OCI-LY1 (cell line): ENCODE measurements around the gene HIRIP3.

Experiments used
- H2AFZ ChIP-seq: fragments of 200-600 bp; sonication (generic), shearing (Covaris generic); 2 replicates; pipeline ENCODE4 v1.6.0; 2014; ENCODE audit warnings: antibody characterized with exemption, mild to moderate bottlenecking, low read length
- H3F3A ChIP-seq: fragments of 200-600 bp; sonication (generic), shearing (Covaris generic); 2 replicates; pipeline ENCODE4 v1.6.0; 2014; ENCODE audit warnings: mild to moderate bottlenecking, antibody characterized with exemption, low read length, moderate library complexity; ENCODE audit not compliant: insufficient read depth
- H3K27ac ChIP-seq: fragments of 200-600 bp; sonication (generic); 2 replicates; pipeline ENCODE4 v1.5.1; 2014; ENCODE audit warnings: low read length, mixed run types, mild to moderate bottlenecking, low read depth; ENCODE audit not compliant: poor library complexity, severe bottlenecking
- H3K27me3 ChIP-seq: fragments of 200-600 bp; sonication (generic); 2 replicates; pipeline ENCODE4 v1.6.0; 2014; ENCODE audit warnings: antibody characterized with exemption, mild to moderate bottlenecking, low read length, moderate library complexity; ENCODE audit not compliant: insufficient read depth
- H3K36me3 ChIP-seq: fragments of 200-600 bp; sonication (generic); 2 replicates; pipeline ENCODE4 v1.6.1; 2014; ENCODE audit warnings: mild to moderate bottlenecking, antibody characterized with exemption, low read length, moderate library complexity, mixed read lengths; ENCODE audit not compliant: insufficient read depth
- H3K4me1 ChIP-seq: fragments of 200-600 bp; sonication (generic); 2 replicates; pipeline ENCODE4 v1.5.1; 2014; ENCODE audit warnings: mild to moderate bottlenecking, low read length, moderate library complexity; ENCODE audit not compliant: insufficient read depth, severe bottlenecking
- H3K4me2 ChIP-seq: fragments of 200-600 bp; sonication (generic), shearing (Covaris generic); 2 replicates; pipeline ENCODE4 v1.6.1; 2014; ENCODE audit warnings: low read length
- H3K4me3 ChIP-seq: fragments of 200-600 bp; sonication (generic); 2 replicates; pipeline ENCODE4 v1.5.1; 2014; ENCODE audit warnings: low read length, low read depth, mild to moderate bottlenecking, mixed read lengths; ENCODE audit not compliant: poor library complexity, severe bottlenecking
- H3K79me2 ChIP-seq: fragments of 200-600 bp; shearing (Covaris generic); 2 replicates; pipeline ENCODE4 v1.6.1; 2016; ENCODE audit warnings: mixed run types, low read length, mixed read lengths; ENCODE audit not compliant: insufficient read depth
- H3K9ac ChIP-seq: fragments of 200-600 bp; sonication (generic), shearing (Covaris generic); 2 replicates; pipeline ENCODE4 v1.6.1; 2014; ENCODE audit warnings: mild to moderate bottlenecking, low read length, mixed read lengths
- H3K9me2 ChIP-seq: fragments of 200-600 bp; sonication (generic), shearing (Covaris generic); 2 replicates; pipeline ENCODE4 v1.6.1; 2014; ENCODE audit warnings: low read depth, mild to moderate bottlenecking, low read length, mixed read lengths
- H3K9me3 ChIP-seq: fragments of 200-600 bp; shearing (Covaris generic); 2 replicates; pipeline ENCODE4 v1.6.1; 2014; ENCODE audit warnings: low read length, mixed read lengths
- H4K20me1 ChIP-seq: fragments of 200-600 bp; sonication (generic), shearing (Covaris generic); 2 replicates; pipeline ENCODE4 v1.6.0; 2016; ENCODE audit warnings: mild to moderate bottlenecking, low read length; ENCODE audit not compliant: insufficient read depth
- EZH2 ChIP-seq: fragments of 200-600 bp; sonication (generic), shearing (Covaris generic); IDR thresholded peaks from 2 replicates; pipeline ENCODE4 v1.8.0; 2017; ENCODE audit warnings: borderline replicate concordance, mixed run types, mild to moderate bottlenecking, antibody characterized with exemption, low read length, moderate library complexity, mixed read lengths
- TF ChIP-seq, protein P1 (sequence below): fragments of 200-600 bp; sonication (generic), shearing (Covaris generic); IDR thresholded peaks from 2 replicates; pipeline ENCODE4 v1.5.1; 2017; ENCODE audit warnings: mild to moderate bottlenecking, antibody characterized with exemption, low read length, moderate library complexity, mixed read lengths

Gene HIRIP3

DNA sequence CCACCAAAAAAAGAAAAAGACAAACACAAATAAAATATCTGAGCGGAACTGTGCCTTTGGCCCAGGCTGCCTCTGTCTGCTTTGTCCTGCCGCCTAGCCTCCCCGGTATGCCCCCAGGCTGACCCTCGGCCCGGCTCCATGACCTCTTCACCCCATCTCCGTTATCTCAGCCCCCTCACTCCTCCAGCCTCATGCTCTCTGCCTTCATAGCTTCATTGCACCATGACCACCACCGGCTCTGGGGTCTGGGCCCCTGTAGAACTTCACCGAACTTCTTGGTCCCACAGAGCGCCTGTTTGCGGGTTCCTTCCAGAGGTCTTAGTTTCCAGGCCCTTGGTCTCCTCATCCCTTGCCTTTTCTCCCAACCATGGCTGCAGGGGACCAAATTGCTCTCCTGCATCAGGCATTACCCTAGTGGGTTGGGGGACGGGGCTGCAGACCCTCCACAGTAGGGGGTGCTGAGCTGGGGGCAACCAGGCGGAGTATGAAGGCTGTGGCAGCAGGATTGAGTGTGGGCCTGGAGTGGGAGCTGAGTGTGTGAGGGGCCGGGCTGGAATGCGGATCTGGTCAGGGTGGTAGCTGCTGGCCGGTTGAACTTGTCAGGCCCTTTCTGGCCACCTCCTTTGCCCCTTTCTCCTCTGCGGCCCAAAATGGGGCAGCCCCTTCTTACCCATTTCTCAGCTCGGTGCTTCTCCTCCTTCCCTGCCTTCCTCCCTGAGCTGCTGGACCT lies 6.9 kb downstream of the HIRIP3 start:
- Histone ChIP-seq H3K27me3 (no peaks in the 10 kb centered on the region), H3K27ac (no peak overlapping the region), H2AFZ (no peak overlapping the region), H3K9ac (no peak overlapping the region), H3F3A (no peaks in the 10 kb centered on the region), H4K20me1 (no peaks in the 10 kb centered on the region), H3K79me2 (no peaks in the 10 kb centered on the region), H3K36me3 (peaks cover 93% of the 10 kb centered on the region), H3K4me1 (no peaks in the 10 kb centered on the region), H3K4me3 (no peak overlapping the region), H3K9me3 (no peaks in the 10 kb centered on the region), H3K9me2 (no peaks in the 10 kb centered on the region), H3K4me2 (no peak overlapping the region)
- TF ChIP-seq, protein P1, sequence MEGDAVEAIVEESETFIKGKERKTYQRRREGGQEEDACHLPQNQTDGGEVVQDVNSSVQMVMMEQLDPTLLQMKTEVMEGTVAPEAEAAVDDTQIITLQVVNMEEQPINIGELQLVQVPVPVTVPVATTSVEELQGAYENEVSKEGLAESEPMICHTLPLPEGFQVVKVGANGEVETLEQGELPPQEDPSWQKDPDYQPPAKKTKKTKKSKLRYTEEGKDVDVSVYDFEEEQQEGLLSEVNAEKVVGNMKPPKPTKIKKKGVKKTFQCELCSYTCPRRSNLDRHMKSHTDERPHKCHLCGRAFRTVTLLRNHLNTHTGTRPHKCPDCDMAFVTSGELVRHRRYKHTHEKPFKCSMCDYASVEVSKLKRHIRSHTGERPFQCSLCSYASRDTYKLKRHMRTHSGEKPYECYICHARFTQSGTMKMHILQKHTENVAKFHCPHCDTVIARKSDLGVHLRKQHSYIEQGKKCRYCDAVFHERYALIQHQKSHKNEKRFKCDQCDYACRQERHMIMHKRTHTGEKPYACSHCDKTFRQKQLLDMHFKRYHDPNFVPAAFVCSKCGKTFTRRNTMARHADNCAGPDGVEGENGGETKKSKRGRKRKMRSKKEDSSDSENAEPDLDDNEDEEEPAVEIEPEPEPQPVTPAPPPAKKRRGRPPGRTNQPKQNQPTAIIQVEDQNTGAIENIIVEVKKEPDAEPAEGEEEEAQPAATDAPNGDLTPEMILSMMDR: no peak
- no peak for TF ChIP-seq EZH2

DNA sequence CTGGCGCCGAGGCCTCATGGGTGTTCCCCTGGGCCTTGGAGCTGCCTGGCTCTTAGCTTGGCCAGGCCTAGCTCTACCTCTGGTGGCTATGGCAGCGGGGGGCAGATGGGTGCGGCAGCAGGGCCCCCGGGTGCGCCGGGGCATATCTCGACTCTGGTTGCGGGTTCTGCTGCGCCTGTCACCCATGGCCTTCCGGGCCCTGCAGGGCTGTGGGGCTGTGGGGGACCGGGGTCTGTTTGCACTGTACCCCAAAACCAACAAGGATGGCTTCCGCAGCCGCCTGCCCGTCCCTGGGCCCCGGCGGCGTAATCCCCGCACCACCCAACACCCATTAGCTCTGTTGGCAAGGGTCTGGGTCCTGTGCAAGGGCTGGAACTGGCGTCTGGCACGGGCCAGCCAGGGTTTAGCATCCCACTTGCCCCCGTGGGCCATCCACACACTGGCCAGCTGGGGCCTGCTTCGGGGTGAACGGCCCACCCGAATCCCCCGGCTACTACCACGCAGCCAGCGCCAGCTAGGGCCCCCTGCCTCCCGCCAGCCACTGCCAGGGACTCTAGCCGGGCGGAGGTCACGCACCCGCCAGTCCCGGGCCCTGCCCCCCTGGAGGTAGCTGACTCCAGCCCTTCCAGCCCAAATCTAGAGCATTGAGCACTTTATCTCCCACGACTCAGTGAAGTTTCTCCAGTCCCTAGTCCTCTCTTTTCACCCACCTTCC lies 7.9 kb downstream of the HIRIP3 start:
- Histone ChIP-seq H3K4me3 (no peak overlapping the region), H3K36me3 (peaks cover 94% of the 10 kb centered on the region), H3K4me1 (no peaks in the 10 kb centered on the region), H3K9me3 (no peaks in the 10 kb centered on the region), H3K9me2 (no peaks in the 10 kb centered on the region), H3K27ac (no peak overlapping the region), H3K79me2 (no peaks in the 10 kb centered on the region), H4K20me1 (no peaks in the 10 kb centered on the region), H3F3A (no peaks in the 10 kb centered on the region), H3K27me3 (no peaks in the 10 kb centered on the region), H3K4me2 (no peak overlapping the region), H2AFZ (no peak overlapping the region), H3K9ac (no peak overlapping the region)
- TF ChIP-seq, protein P1: no peak
- no peak for TF ChIP-seq EZH2

DNA sequence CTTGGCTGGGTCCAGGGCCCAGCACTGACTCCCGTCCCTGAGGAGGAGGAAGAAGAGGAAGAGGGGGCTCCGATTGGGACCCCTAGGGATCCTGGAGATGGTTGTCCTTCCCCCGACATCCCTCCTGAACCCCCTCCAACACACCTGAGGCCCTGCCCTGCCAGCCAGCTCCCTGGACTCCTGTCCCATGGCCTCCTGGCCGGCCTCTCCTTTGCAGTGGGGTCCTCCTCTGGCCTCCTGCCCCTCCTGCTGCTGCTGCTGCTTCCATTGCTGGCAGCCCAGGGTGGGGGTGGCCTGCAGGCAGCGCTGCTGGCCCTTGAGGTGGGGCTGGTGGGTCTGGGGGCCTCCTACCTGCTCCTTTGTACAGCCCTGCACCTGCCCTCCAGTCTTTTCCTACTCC lies 8.5 kb downstream of the HIRIP3 start:
- Histone ChIP-seq H2AFZ (no peak overlapping the region), H3K9ac (no peak overlapping the region), H3F3A (no peaks in the 10 kb centered on the region), H4K20me1 (no peaks in the 10 kb centered on the region), H3K27ac (no peak overlapping the region), H3K79me2 (no peaks in the 10 kb centered on the region), H3K4me3 (no peak overlapping the region), H3K9me2 (no peaks in the 10 kb centered on the region), H3K4me2 (no peak overlapping the region), H3K9me3 (no peaks in the 10 kb centered on the region), H3K27me3 (no peaks in the 10 kb centered on the region), H3K4me1 (no peaks in the 10 kb centered on the region), H3K36me3 (peaks cover 96% of the 10 kb centered on the region)
- TF ChIP-seq, protein P1: no peak
